ENCODE measurements around the gene DDB1. TPM values are rescaled to one million over a fixed set of nuclear protein-coding genes. Genes with fewer than 3 reads are reported as not detected.

The DDB1 gene
- total RNA-seq, 2 donors from 2014 or later: 244 to 251 TPM

GRCh38 chr11:61347916-61348461, 15.1 kb upstream of the DDB1 start:
- no peak for DNase-seq
- Histone ChIP-seq H3K27ac (ENCODE audit: low read depth, low read length) (no peak overlapping the region), H3K4me3 (ENCODE audit: low read length) (no peak overlapping the region), H3K9ac (ENCODE audit: extremely low read depth, low read length, poor library complexity, severe bottlenecking) (no peak overlapping the region), H3K4me1 (ENCODE audit: control insufficient read depth, insufficient read depth, low read length) (no peaks in the 10 kb centered on the region), H3K27me3 (ENCODE audit: control insufficient read depth, insufficient read depth, low read length, poor library complexity, severe bottlenecking) (no peaks in the 10 kb centered on the region), H3K36me3 (ENCODE audit: control insufficient read depth, insufficient read depth, low read length) (no peaks in the 10 kb centered on the region), H3K9me3 (ENCODE audit: control insufficient read depth, low read length) (no peaks in the 10 kb centered on the region)
- Mint-ChIP-seq H3K4me1 (no peaks in the 10 kb centered on the region), H3K9me3 (no peaks in the 10 kb centered on the region), H3K4me3 (no peak overlapping the region), H3K36me3 (ENCODE audit: low read depth) (peaks cover 31% of the 10 kb centered on the region), H3K27ac (no peak overlapping the region), H3K27me3 (ENCODE audit: insufficient read depth) (no peaks in the 10 kb centered on the region)
- no peak for TF ChIP-seq CTCF (conservative IDR thresholded peaks at IDR 0.05)
- WGBS, 2 experiments (ENCODE audit: insufficient coverage in 1 of 2, insufficient read length in 1 of 2): 90 to 100% methylated on average over 6 to 11 of the region's 11 CpGs

- Mint-ChIP-seq H3K4me3 (no peak overlapping the region), H3K27me3 (ENCODE audit: insufficient read depth) (no peaks in the 10 kb centered on the region), H3K9me3 (no peaks in the 10 kb centered on the region), H3K27ac (peak overlapping the region; percentile 66), H3K4me1 (no peaks in the 10 kb centered on the region), H3K36me3 (ENCODE audit: low read depth) (peaks cover 31% of the 10 kb centered on the region)
- H3K9ac ChIP-seq (ENCODE audit: extremely low read depth, low read length, poor library complexity, severe bottlenecking): no peak overlapping the region
- no peaks in the 10 kb centered on the region for H3K9me3 ChIP-seq (ENCODE audit: control insufficient read depth, low read length)
- TF ChIP-seq CTCF (conservative IDR thresholded peaks at IDR 0.05): no peak
- no peaks in the 10 kb centered on the region for H3K4me1 ChIP-seq (ENCODE audit: control insufficient read depth, insufficient read depth, low read length)
- H3K27me3 ChIP-seq (ENCODE audit: control insufficient read depth, insufficient read depth, low read length, poor library complexity, severe bottlenecking): no peaks in the 10 kb centered on the region
- 92 to 100% methylated on average over 7 to 14 of the region's 14 CpGs for WGBS, 2 experiments (ENCODE audit: insufficient coverage in 1 of 2, insufficient read length in 1 of 2)
- peak overlapping the region; percentile 24 for H3K27ac ChIP-seq (ENCODE audit: low read depth, low read length)
- H3K36me3 ChIP-seq (ENCODE audit: control insufficient read depth, insufficient read depth, low read length): no peaks in the 10 kb centered on the region
- no peak for DNase-seq
- no peak overlapping the region for H3K4me3 ChIP-seq (ENCODE audit: low read length)
Measured at GRCh38 chr11:61345954-61346843, 13.3 kb upstream of the DDB1 start.

GRCh38 chr11:61345170-61345610, 12.3 kb upstream of the DDB1 start:
- H3K9ac ChIP-seq (ENCODE audit: extremely low read depth, low read length, poor library complexity, severe bottlenecking): no peak overlapping the region
- no peak for TF ChIP-seq CTCF (conservative IDR thresholded peaks at IDR 0.05)
- peak overlapping the region; percentile 51 for H3K27ac ChIP-seq (ENCODE audit: low read depth, low read length)
- H3K4me3 ChIP-seq (ENCODE audit: low read length): no peak overlapping the region
- WGBS, 2 experiments (ENCODE audit: insufficient coverage in 1 of 2, insufficient read length in 1 of 2): 92% methylated on average over 4 of the region's 4 CpGs; no CpG with 5 or more reads in 1 of the 2 experiments
- no peaks in the 10 kb centered on the region for H3K9me3 Mint-ChIP-seq
- peaks cover 35% of the 10 kb centered on the region for H3K36me3 Mint-ChIP-seq (ENCODE audit: low read depth)
- no peaks in the 10 kb centered on the region for H3K27me3 ChIP-seq (ENCODE audit: control insufficient read depth, insufficient read depth, low read length, poor library complexity, severe bottlenecking)
- no peaks in the 10 kb centered on the region for H3K4me1 Mint-ChIP-seq
- H3K4me3 Mint-ChIP-seq: no peak overlapping the region
- H3K4me1 ChIP-seq (ENCODE audit: control insufficient read depth, insufficient read depth, low read length): no peaks in the 10 kb centered on the region
- H3K27me3 Mint-ChIP-seq (ENCODE audit: insufficient read depth): no peaks in the 10 kb centered on the region
- no peak for DNase-seq
- no peak overlapping the region for H3K27ac Mint-ChIP-seq
- no peaks in the 10 kb centered on the region for H3K36me3 ChIP-seq (ENCODE audit: control insufficient read depth, insufficient read depth, low read length)
- H3K9me3 ChIP-seq (ENCODE audit: control insufficient read depth, low read length): no peaks in the 10 kb centered on the region
